Mammary epithelial cell (primary cell): ENCODE results near the gene FAF1.

Experiments used
- EZH2 ChIP-seq: IDR thresholded peaks from 2 replicates; pipeline ENCODE4 v1.6.1; 2012; ENCODE audit warnings: low read length, inconsistent platforms, borderline replicate concordance
- TF ChIP-seq, protein P1 (sequence below), 2 donors: IDR thresholded peaks in 1 of 2; conservative IDR thresholded peaks in 1 of 2; 2 replicates each; pipeline ENCODE4 v1.5.1; 2011 to 2012; ENCODE audit warnings: inconsistent platforms in 2 of 2, low read length in 2 of 2, mild to moderate bottlenecking in 2 of 2, control low read depth in 1 of 2, low read depth in 1 of 2; ENCODE audit not compliant: insufficient read depth in 1 of 2; ENCODE audit errors: extremely low read depth in 1 of 2

DNA sequence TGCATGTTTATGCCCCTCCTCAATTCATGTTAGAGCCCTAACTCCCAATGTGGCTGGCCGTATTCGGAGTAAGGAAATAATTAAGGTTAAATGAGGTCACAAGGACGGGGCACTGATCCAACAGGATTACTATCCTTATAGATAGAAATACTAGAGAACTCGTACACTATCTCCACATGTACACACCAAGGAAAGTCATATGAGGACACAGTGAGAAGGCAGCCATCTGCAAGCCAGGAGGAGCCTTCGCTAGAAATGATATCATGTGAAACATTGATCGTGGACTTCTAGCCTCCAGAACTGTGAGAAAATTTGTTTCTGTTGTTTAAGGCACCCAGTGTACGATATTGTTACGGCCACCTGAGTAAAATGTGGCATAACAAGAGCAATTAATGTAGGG, 79.7 kb downstream of the FAF1 start:
- TF ChIP-seq, protein P1, sequence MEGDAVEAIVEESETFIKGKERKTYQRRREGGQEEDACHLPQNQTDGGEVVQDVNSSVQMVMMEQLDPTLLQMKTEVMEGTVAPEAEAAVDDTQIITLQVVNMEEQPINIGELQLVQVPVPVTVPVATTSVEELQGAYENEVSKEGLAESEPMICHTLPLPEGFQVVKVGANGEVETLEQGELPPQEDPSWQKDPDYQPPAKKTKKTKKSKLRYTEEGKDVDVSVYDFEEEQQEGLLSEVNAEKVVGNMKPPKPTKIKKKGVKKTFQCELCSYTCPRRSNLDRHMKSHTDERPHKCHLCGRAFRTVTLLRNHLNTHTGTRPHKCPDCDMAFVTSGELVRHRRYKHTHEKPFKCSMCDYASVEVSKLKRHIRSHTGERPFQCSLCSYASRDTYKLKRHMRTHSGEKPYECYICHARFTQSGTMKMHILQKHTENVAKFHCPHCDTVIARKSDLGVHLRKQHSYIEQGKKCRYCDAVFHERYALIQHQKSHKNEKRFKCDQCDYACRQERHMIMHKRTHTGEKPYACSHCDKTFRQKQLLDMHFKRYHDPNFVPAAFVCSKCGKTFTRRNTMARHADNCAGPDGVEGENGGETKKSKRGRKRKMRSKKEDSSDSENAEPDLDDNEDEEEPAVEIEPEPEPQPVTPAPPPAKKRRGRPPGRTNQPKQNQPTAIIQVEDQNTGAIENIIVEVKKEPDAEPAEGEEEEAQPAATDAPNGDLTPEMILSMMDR (conservative IDR thresholded peaks at IDR 0.05 in 1 of 2, IDR thresholded peaks at IDR 0.05 in 1 of 2; ENCODE audit: extremely low read depth in 1 of 2, insufficient read depth in 1 of 2, low read depth in 1 of 2, low read length in 2 of 2), result no peak
- no peak for TF ChIP-seq EZH2
